Neural cell (in vitro differentiated cells): Measurements from ENCODE around the gene RALA.

ENCODE experiments used
- CTCF ChIP-seq: fragments of 450-650 bp; IDR thresholded peaks from 2 replicates; pipeline ENCODE4 v1.5.1; 2014; ENCODE audit warnings: antibody characterized with exemption, mild to moderate bottlenecking, moderate library complexity; ENCODE audit not compliant: poor library complexity, severe bottlenecking
- EP300 ChIP-seq: fragments of 450-650 bp; conservative IDR thresholded peaks from 2 replicates; pipeline ENCODE4 v1.6.1; 2014; ENCODE audit warnings: antibody characterized with exemption, mild to moderate bottlenecking, moderate library complexity; ENCODE audit not compliant: poor library complexity, severe bottlenecking
- EZH2 ChIP-seq: fragments of 200-600, 300-800 bp; shearing (Covaris generic), sonication (generic); IDR thresholded peaks from 2 replicates; pipeline ENCODE4 v1.6.1; 2014; ENCODE audit warnings: antibody characterized with exemption, low read length, borderline replicate concordance, mild to moderate bottlenecking; ENCODE audit not compliant: insufficient read depth, poor library complexity, severe bottlenecking
- MXI1 ChIP-seq: fragments of 450-650 bp; conservative IDR thresholded peaks from 2 replicates; pipeline ENCODE4 v1.6.1; 2014; ENCODE audit warnings: antibody characterized with exemption, mild to moderate bottlenecking; ENCODE audit not compliant: poor library complexity, severe bottlenecking
- POLR2AphosphoS5 ChIP-seq: IDR thresholded peaks from 2 replicates; pipeline ENCODE4 v1.6.1; 2012
- RAD21 ChIP-seq: fragments of 450-650 bp; conservative IDR thresholded peaks from 2 replicates; pipeline ENCODE4 v1.6.1; 2014; ENCODE audit warnings: antibody characterized with exemption, mild to moderate bottlenecking, moderate library complexity

- TF ChIP-seq CTCF = no peak
- TF ChIP-seq EP300 = no peak
- TF ChIP-seq MXI1 = no peak
- no peak for TF ChIP-seq RAD21
- no peak for TF ChIP-seq POLR2AphosphoS5
- TF ChIP-seq EZH2 = no peak
Observed at GRCh38 chr7:39695852-39696586, 72.6 kb downstream of the RALA start.
